Trophoblast cell (in vitro differentiated cells and primary cell): ENCODE results near the gene TBCD.
A peak's percentile ranks its signal among the peaks of the same experiment; 100 is the strongest.

Experiments used
- DNase-seq, 2 donors: peaks; one replicate each; pipeline ENCODE4 v3.0.0-alpha.2; 2016
- H2AFZ ChIP-seq: 2 replicates; pipeline ENCODE4 v1.6.1; 2013; ENCODE audit warnings: low read length, moderate library complexity, mild to moderate bottlenecking; ENCODE audit not compliant: insufficient read depth, poor library complexity
- H2AK5ac ChIP-seq: 2 replicates; pipeline ENCODE4 v1.6.1; 2013; ENCODE audit warnings: mild to moderate bottlenecking, low read length
- H2BK120ac ChIP-seq: 2 replicates; pipeline ENCODE4 v1.6.1; 2013; ENCODE audit warnings: low read length, mild to moderate bottlenecking, moderate library complexity; ENCODE audit not compliant: insufficient read depth, poor library complexity
- H2BK12ac ChIP-seq: 2 replicates; pipeline ENCODE4 v1.6.1; 2013; ENCODE audit warnings: mild to moderate bottlenecking, low read length, moderate library complexity
- H2BK5ac ChIP-seq: 2 replicates; pipeline ENCODE4 v1.6.1; 2013; ENCODE audit warnings: low read length, low read depth, moderate library complexity, mild to moderate bottlenecking; ENCODE audit not compliant: poor library complexity
- H3K14ac ChIP-seq: 2 replicates; pipeline ENCODE4 v1.6.1; 2013; ENCODE audit warnings: mild to moderate bottlenecking, low read length
- H3K18ac ChIP-seq: 2 replicates; pipeline ENCODE4 v1.6.1; 2013; ENCODE audit warnings: mild to moderate bottlenecking, low read length
- H3K23ac ChIP-seq: 2 replicates; pipeline ENCODE4 v1.6.1; 2013; ENCODE audit warnings: low read length
- H3K27ac ChIP-seq: 2 replicates; pipeline ENCODE4 v1.5.1; 2013; ENCODE audit warnings: low read depth, mild to moderate bottlenecking, inconsistent platforms, low read length, moderate library complexity
- H3K27me3 ChIP-seq: 2 replicates; pipeline ENCODE4 v1.6.1; 2013; ENCODE audit warnings: inconsistent platforms, mild to moderate bottlenecking, low read length, moderate library complexity; ENCODE audit not compliant: insufficient read depth
- H3K36me3 ChIP-seq, 2 experiments: 1 replicate in 1 of 2; 2 replicates in 1 of 2; pipeline ENCODE4 v1.6.1; 2013; ENCODE audit warnings: low read length in 2 of 2, mild to moderate bottlenecking in 2 of 2, moderate library complexity in 1 of 2; ENCODE audit not compliant: insufficient read depth in 2 of 2, control insufficient read depth in 1 of 2
- H3K4ac ChIP-seq: 2 replicates; pipeline ENCODE4 v1.6.1; 2013; ENCODE audit warnings: low read depth, mild to moderate bottlenecking, low read length, moderate library complexity
- H3K4me1 ChIP-seq, 2 experiments: 1 replicate in 1 of 2; 2 replicates in 1 of 2; pipeline ENCODE4 v1.6.1; 2013; ENCODE audit warnings: low read length in 2 of 2, mild to moderate bottlenecking in 2 of 2, moderate library complexity in 1 of 2; ENCODE audit not compliant: insufficient read depth in 2 of 2, control insufficient read depth in 1 of 2
- H3K4me2 ChIP-seq: 2 replicates; pipeline ENCODE4 v1.6.1; 2013; ENCODE audit warnings: inconsistent platforms, mild to moderate bottlenecking, low read length, moderate library complexity
- H3K4me3 ChIP-seq: 2 replicates; pipeline ENCODE4 v1.5.1; 2013; ENCODE audit warnings: mild to moderate bottlenecking, low read depth, low read length, inconsistent platforms
- H3K79me1 ChIP-seq: one replicate; pipeline ENCODE4 v1.6.1; 2013; ENCODE audit warnings: low read length
- H3K79me2 ChIP-seq: 2 replicates; pipeline ENCODE4 v1.6.1; 2013; ENCODE audit warnings: low read length, mild to moderate bottlenecking; ENCODE audit not compliant: control insufficient read depth, insufficient read depth, poor library complexity
- H3K9ac ChIP-seq: 2 replicates; pipeline ENCODE4 v1.6.1; 2013; ENCODE audit warnings: mild to moderate bottlenecking, low read length
- H3K9me3 ChIP-seq: 2 replicates; pipeline ENCODE4 v1.6.1; 2013; ENCODE audit warnings: low read depth, mild to moderate bottlenecking, control low read depth, inconsistent platforms, low read length; ENCODE audit not compliant: insufficient read depth
- H4K12ac ChIP-seq: 2 replicates; pipeline ENCODE4 v1.6.1; 2013; ENCODE audit warnings: low read depth, mild to moderate bottlenecking, low read length, moderate library complexity
- H4K8ac ChIP-seq: 2 replicates; pipeline ENCODE4 v1.6.1; 2013; ENCODE audit warnings: low read depth, mild to moderate bottlenecking, low read length, moderate library complexity
- H4K91ac ChIP-seq: one replicate; pipeline ENCODE4 v1.6.1; 2013; ENCODE audit warnings: low read depth, mild to moderate bottlenecking, low read length, moderate library complexity
- WGBS: extraction: QIAGEN DNeasy Blood & Tissue Kit; methylation state at CpG from one replicate; pipeline ENCODE4 v1.1.7; 2013; ENCODE audit warnings: missing lambda C conversion rate; ENCODE audit not compliant: insufficient read length, insufficient coverage; ENCODE audit errors: extremely low coverage; 5-methylcytosine and 5-hydroxymethylcytosine counted together

TBCD gene

DNA sequence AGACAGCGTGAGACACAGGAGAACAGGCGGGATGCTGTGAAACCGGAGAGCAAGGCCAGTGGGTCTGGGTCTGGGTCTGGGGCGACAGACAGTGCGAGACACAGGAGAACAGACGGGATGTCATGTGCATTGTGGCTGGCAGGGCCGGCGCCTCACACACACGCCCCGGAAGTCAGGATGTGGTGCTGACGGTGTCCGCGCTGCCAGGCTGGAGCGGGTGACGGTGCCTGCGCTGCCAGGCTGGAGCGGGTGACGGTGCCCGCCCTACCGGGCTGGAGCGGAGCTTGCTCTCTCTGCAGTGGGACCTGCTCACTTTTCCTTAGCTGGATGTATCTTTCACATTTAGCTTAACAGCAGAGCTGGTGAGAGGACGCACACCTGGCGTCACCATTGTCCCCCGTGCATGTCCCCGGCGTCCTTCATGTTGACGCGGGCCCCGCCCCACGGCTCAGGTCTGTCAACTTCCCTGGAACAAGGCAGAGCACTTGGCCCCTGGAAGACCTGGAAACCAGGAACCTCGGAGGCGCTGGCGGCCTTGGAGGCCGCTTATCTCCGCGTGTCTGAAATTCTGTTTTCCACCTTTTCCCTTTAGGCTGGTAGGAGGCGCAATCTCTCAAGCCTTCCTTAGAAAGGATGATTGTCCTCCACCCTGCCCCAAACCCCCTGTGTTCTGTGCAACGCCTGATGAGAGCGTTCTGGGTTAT is 131.0 kb downstream of the TBCD start:
- Histone ChIP-seq H3K9ac (no peak overlapping the region), H3K9me3 (peaks cover 6% of the 10 kb centered on the region), H2BK120ac (peak overlapping the region; percentile 82), H3K79me1 (peaks cover 22% of the 10 kb centered on the region), H2AFZ (no peak overlapping the region), H4K8ac (peak overlapping the region; percentile 56), H3K27ac (no peak overlapping the region), H3K4me3 (no peak overlapping the region), H3K27me3 (no peaks in the 10 kb centered on the region), H4K12ac (peak overlapping the region; percentile 32), H3K4me2 (no peak overlapping the region), H3K23ac (no peak overlapping the region), H2BK5ac (no peak overlapping the region), H3K79me2 (peaks cover 10% of the 10 kb centered on the region), H2BK12ac (peak overlapping the region; percentile 82), H3K36me3 (peaks cover 0 to 5% of the 10 kb centered on the region in 2 experiments), H3K4ac (peak overlapping the region; percentile 19), H3K18ac (peak overlapping the region; percentile 69), H3K4me1 (peaks cover 35 to 45% of the 10 kb centered on the region in 2 experiments), H2AK5ac (peak overlapping the region; percentile 92), H3K14ac (peak overlapping the region; percentile 71), H4K91ac (peak overlapping the region; percentile 80)
- peak; percentile 52 to 68 for DNase-seq
- WGBS, result no CpG with 5 or more reads among the region's 39 CpGs

DNA sequence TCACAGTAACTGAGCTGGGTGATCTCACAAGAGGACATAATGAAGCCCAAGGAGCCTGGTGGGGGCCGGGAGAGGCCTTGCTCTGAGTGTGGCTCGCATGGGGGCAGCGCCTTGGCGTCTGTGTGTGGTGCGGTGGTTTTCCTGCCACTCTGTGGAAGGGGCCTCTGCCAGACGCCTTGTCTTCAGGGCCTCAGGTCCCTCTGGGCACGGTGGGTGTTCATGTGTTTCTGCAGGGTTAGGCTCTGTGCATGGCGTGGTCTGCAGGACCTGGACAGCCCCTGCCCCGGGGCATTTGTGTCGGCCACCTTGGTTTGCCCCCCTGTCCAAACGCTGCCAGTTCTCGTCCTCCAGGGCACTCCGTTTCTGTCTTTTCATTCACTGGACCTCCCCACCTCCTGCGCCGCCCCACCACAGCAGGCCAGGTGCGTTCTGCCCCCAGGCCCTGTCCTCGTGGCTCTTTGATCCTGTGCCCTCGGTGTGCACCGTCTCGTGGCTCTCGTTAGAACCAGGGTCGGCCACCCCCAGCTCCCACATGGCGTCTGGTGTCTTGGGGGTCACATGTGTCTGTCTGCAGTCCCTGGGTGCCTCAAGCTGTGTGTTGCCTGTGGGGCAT is 131.7 kb downstream of the TBCD start:
- H2BK120ac ChIP-seq, result peak overlapping the region; percentile 6
- no peak overlapping the region for H2BK12ac ChIP-seq
- H3K36me3 ChIP-seq, result peaks cover 0 to 5% of the 10 kb centered on the region in 2 experiments
- peak overlapping the region; percentile 8 for H3K14ac ChIP-seq
- H3K27me3 ChIP-seq, result no peaks in the 10 kb centered on the region
- no peak overlapping the region for H3K4me2 ChIP-seq
- H3K23ac ChIP-seq, result no peak overlapping the region
- peak overlapping the region; percentile 51 for H2AK5ac ChIP-seq
- DNase-seq, result no peak
- no peak overlapping the region for H2BK5ac ChIP-seq
- peak overlapping the region; percentile 30 for H3K18ac ChIP-seq
- peaks cover 10% of the 10 kb centered on the region for H3K79me2 ChIP-seq
- no peak overlapping the region for H3K4ac ChIP-seq
- no peak overlapping the region for H3K4me3 ChIP-seq
- peaks cover 36 to 47% of the 10 kb centered on the region in 2 experiments for H3K4me1 ChIP-seq
- H3K9ac ChIP-seq, result no peak overlapping the region
- no CpG with 5 or more reads among the region's 23 CpGs for WGBS
- peak overlapping the region; percentile 50 for H4K91ac ChIP-seq
- no peak overlapping the region for H3K27ac ChIP-seq
- peaks cover 6% of the 10 kb centered on the region for H3K9me3 ChIP-seq
- no peak overlapping the region for H4K12ac ChIP-seq
- H3K79me1 ChIP-seq, result peaks cover 23% of the 10 kb centered on the region
- H4K8ac ChIP-seq, result no peak overlapping the region
- H2AFZ ChIP-seq, result no peak overlapping the region

- no peak for DNase-seq
- Histone ChIP-seq H2AFZ (no peak overlapping the region), H4K91ac (peak overlapping the region; percentile 50), H3K4ac (no peak overlapping the region), H3K79me2 (peaks cover 16% of the 10 kb centered on the region), H3K4me1 (peaks cover 44 to 55% of the 10 kb centered on the region in 2 experiments), H3K18ac (peak overlapping the region; percentile 55), H4K8ac (peak overlapping the region; percentile 52), H2BK12ac (peak overlapping the region; percentile 33), H3K79me1 (peaks cover 31% of the 10 kb centered on the region), H3K14ac (peak overlapping the region; percentile 31), H3K27ac (no peak overlapping the region), H3K36me3 (peaks cover 0 to 2% of the 10 kb centered on the region in 2 experiments), H2BK120ac (peak overlapping the region; percentile 2), H3K4me3 (no peak overlapping the region), H2AK5ac (peak overlapping the region; percentile 26), H3K27me3 (no peaks in the 10 kb centered on the region), H4K12ac (no peak overlapping the region), H3K23ac (no peak overlapping the region), H3K9me3 (peaks cover 3% of the 10 kb centered on the region), H3K9ac (no peak overlapping the region), H2BK5ac (no peak overlapping the region), H3K4me2 (no peak overlapping the region)
- WGBS, result no CpG with 5 or more reads among the region's 25 CpGs
Observed at GRCh38 chr17:82884341-82884969, 132.6 kb downstream of the TBCD start.

GRCh38 chr17:82884970-82885353 is 133.1 kb downstream of the TBCD start:
- H3K4me1 ChIP-seq, result peaks cover 48 to 57% of the 10 kb centered on the region in 2 experiments
- peak overlapping the region; percentile 39 for H3K18ac ChIP-seq
- H3K14ac ChIP-seq, result peak overlapping the region; percentile 4
- H2BK12ac ChIP-seq, result peak overlapping the region; percentile 33
- H2BK120ac ChIP-seq, result peak overlapping the region; percentile 8
- H3K79me1 ChIP-seq, result peaks cover 34% of the 10 kb centered on the region
- WGBS, result no CpG with 5 or more reads among the region's 5 CpGs
- H3K9ac ChIP-seq, result no peak overlapping the region
- no peak overlapping the region for H4K12ac ChIP-seq
- H3K23ac ChIP-seq, result no peak overlapping the region
- H3K36me3 ChIP-seq, result peaks cover 0 to 2% of the 10 kb centered on the region in 2 experiments
- no peak for DNase-seq
- H3K9me3 ChIP-seq, result peaks cover 3% of the 10 kb centered on the region
- H3K27me3 ChIP-seq, result no peaks in the 10 kb centered on the region
- H3K27ac ChIP-seq, result no peak overlapping the region
- H4K91ac ChIP-seq, result peak overlapping the region; percentile 50
- H2AFZ ChIP-seq, result peak overlapping the region; percentile 33
- no peak overlapping the region for H4K8ac ChIP-seq
- no peak overlapping the region for H3K4ac ChIP-seq
- peaks cover 16% of the 10 kb centered on the region for H3K79me2 ChIP-seq
- H2BK5ac ChIP-seq, result no peak overlapping the region
- peak overlapping the region; percentile 40 for H2AK5ac ChIP-seq
- H3K4me3 ChIP-seq, result peak overlapping the region; percentile 0
- no peak overlapping the region for H3K4me2 ChIP-seq
